Spinal cord (tissue), 10 donors: ENCODE measurements around the gene SAMSN1. TPM values are rescaled to one million over a fixed set of nuclear protein-coding genes. Genes with fewer than 3 reads are reported as not detected.

ENCODE experiments used
- DNase-seq, 6 donors: peaks; one replicate each; pipeline versions ENCODE4 v3.0.0 to v3.0.0-alpha.2; 2013 to 2015; ENCODE audit warnings: low spot score in 6 of 6, low read depth in 4 of 6
- H3K27ac ChIP-seq: one replicate; pipeline ENCODE4 v1.5.1; 2013; ENCODE audit warnings: low read depth, low read length, control low read depth
- H3K27me3 ChIP-seq: one replicate; pipeline ENCODE4 v1.6.1; 2013; ENCODE audit warnings: low read length; ENCODE audit not compliant: control insufficient read depth, insufficient read depth
- H3K36me3 ChIP-seq: one replicate; pipeline ENCODE4 v1.6.1; 2013; ENCODE audit warnings: low read length; ENCODE audit not compliant: control insufficient read depth, insufficient read depth
- H3K4me1 ChIP-seq: one replicate; pipeline ENCODE4 v1.6.1; 2013; ENCODE audit warnings: low read length; ENCODE audit not compliant: control insufficient read depth, insufficient read depth
- H3K4me3 ChIP-seq: one replicate; pipeline ENCODE4 v1.5.1; 2013; ENCODE audit warnings: low read depth, low read length, control low read depth
- H3K9me3 ChIP-seq: one replicate; pipeline ENCODE4 v1.6.1; 2013; ENCODE audit warnings: low read length; ENCODE audit not compliant: control insufficient read depth, insufficient read depth
- WGBS: methylation state at CpG from one replicate; pipeline ENCODE4 v1.1.5; 2013; ENCODE audit warnings: missing lambda C conversion rate; ENCODE audit not compliant: insufficient coverage; 5-methylcytosine and 5-hydroxymethylcytosine counted together
- polyA plus RNA-seq, 2 donors: library from polyadenylated mRNA; unstranded; fragments of 120-200 nt; gene quantifications; one replicate each; pipeline ENCODE4 v1.2.1, GENCODE V29; 2013; ENCODE audit not compliant: insufficient read length in 2 of 2
- total RNA-seq, 2 donors: library from RNA; depleted of rRNA in 1 of 2; stranded (reverse); fragments of 120-200 nt in 1 of 2; fragments of >200 nt in 1 of 2; gene quantifications; one replicate each; pipeline versions ENCODE4 v1.2.3 to v1.2.4, GENCODE V29; 2013 to 2014
- donor health status: healthy.

Gene SAMSN1
- total and polyA plus RNA-seq, 4 donors = 8.5 to 22.4 (median 12.3) TPM

GRCh38 chr21:14567331-14568279 lies 21.5 kb upstream of the SAMSN1 start:
- Histone ChIP-seq H3K36me3 (no peaks in the 10 kb centered on the region), H3K9me3 (no peaks in the 10 kb centered on the region), H3K4me3 (no peak overlapping the region), H3K27ac (no peak overlapping the region), H3K27me3 (no peaks in the 10 kb centered on the region), H3K4me1 (no peaks in the 10 kb centered on the region)
- 73% methylated on average over 2 of the region's 7 CpGs for WGBS
- DNase-seq = no peak

- H3K4me1 ChIP-seq = no peaks in the 10 kb centered on the region
- H3K36me3 ChIP-seq = no peaks in the 10 kb centered on the region
- no peak overlapping the region for H3K27ac ChIP-seq
- WGBS = no CpG with 5 or more reads among the region's 5 CpGs
- no peak for DNase-seq
- H3K4me3 ChIP-seq = no peak overlapping the region
- no peaks in the 10 kb centered on the region for H3K27me3 ChIP-seq
- H3K9me3 ChIP-seq = no peaks in the 10 kb centered on the region
Observed at GRCh38 chr21:14566894-14567293, 20.8 kb upstream of the SAMSN1 start.

- no peak for DNase-seq
- Histone ChIP-seq H3K36me3 (no peaks in the 10 kb centered on the region), H3K27ac (no peak overlapping the region), H3K4me3 (no peak overlapping the region), H3K9me3 (no peaks in the 10 kb centered on the region), H3K4me1 (no peaks in the 10 kb centered on the region), H3K27me3 (no peaks in the 10 kb centered on the region)
Observed at GRCh38 chr21:14562959-14563358, 16.8 kb upstream of the SAMSN1 start.

- no peak for DNase-seq
- Histone ChIP-seq H3K27ac (no peak overlapping the region), H3K9me3 (no peaks in the 10 kb centered on the region), H3K4me1 (no peaks in the 10 kb centered on the region), H3K4me3 (no peak overlapping the region), H3K27me3 (no peaks in the 10 kb centered on the region), H3K36me3 (no peaks in the 10 kb centered on the region)
- no CpG with 5 or more reads among the region's 4 CpGs for WGBS
Observed at GRCh38 chr21:14560555-14560954, 14.4 kb upstream of the SAMSN1 start.

GRCh38 chr21:14560139-14560538 lies 14.0 kb upstream of the SAMSN1 start:
- Histone ChIP-seq H3K4me1 (no peaks in the 10 kb centered on the region), H3K27me3 (no peaks in the 10 kb centered on the region), H3K4me3 (no peak overlapping the region), H3K27ac (no peak overlapping the region), H3K9me3 (no peaks in the 10 kb centered on the region), H3K36me3 (no peaks in the 10 kb centered on the region)
- DNase-seq = no peak

- H3K36me3 ChIP-seq = no peaks in the 10 kb centered on the region
- no peak overlapping the region for H3K27ac ChIP-seq
- H3K9me3 ChIP-seq = no peaks in the 10 kb centered on the region
- H3K4me1 ChIP-seq = no peaks in the 10 kb centered on the region
- H3K27me3 ChIP-seq = no peaks in the 10 kb centered on the region
- no peak overlapping the region for H3K4me3 ChIP-seq
- DNase-seq = no peak
Observed at GRCh38 chr21:14559102-14559501, 13.0 kb upstream of the SAMSN1 start.

- 80% methylated on average over 3 of the region's 5 CpGs for WGBS
- DNase-seq = no peak
- no peak overlapping the region for H3K4me3 ChIP-seq
- no peaks in the 10 kb centered on the region for H3K27me3 ChIP-seq
- no peak overlapping the region for H3K27ac ChIP-seq
- no peaks in the 10 kb centered on the region for H3K4me1 ChIP-seq
- no peaks in the 10 kb centered on the region for H3K9me3 ChIP-seq
- H3K36me3 ChIP-seq = no peaks in the 10 kb centered on the region
Observed at GRCh38 chr21:14557413-14557812, 11.3 kb upstream of the SAMSN1 start.

- no peak for DNase-seq
- no peak overlapping the region for H3K27ac ChIP-seq
- H3K9me3 ChIP-seq = no peaks in the 10 kb centered on the region
- WGBS = no CpG with 5 or more reads among the region's 1 CpG
- no peaks in the 10 kb centered on the region for H3K36me3 ChIP-seq
- H3K27me3 ChIP-seq = no peaks in the 10 kb centered on the region
- H3K4me1 ChIP-seq = no peaks in the 10 kb centered on the region
- no peak overlapping the region for H3K4me3 ChIP-seq
Observed at GRCh38 chr21:14554948-14555347, 8.8 kb upstream of the SAMSN1 start.

- H3K4me1 ChIP-seq = no peaks in the 10 kb centered on the region
- no peaks in the 10 kb centered on the region for H3K27me3 ChIP-seq
- no CpG with 5 or more reads among the region's 2 CpGs for WGBS
- H3K9me3 ChIP-seq = no peaks in the 10 kb centered on the region
- H3K27ac ChIP-seq = no peak overlapping the region
- H3K4me3 ChIP-seq = no peak overlapping the region
- no peaks in the 10 kb centered on the region for H3K36me3 ChIP-seq
- DNase-seq = no peak
Observed at GRCh38 chr21:14553422-14553821, 7.3 kb upstream of the SAMSN1 start.

GRCh38 chr21:14551741-14552140 lies 5.6 kb upstream of the SAMSN1 start:
- no peaks in the 10 kb centered on the region for H3K4me1 ChIP-seq
- H3K27me3 ChIP-seq = no peaks in the 10 kb centered on the region
- no peaks in the 10 kb centered on the region for H3K9me3 ChIP-seq
- H3K4me3 ChIP-seq = no peak overlapping the region
- H3K36me3 ChIP-seq = no peaks in the 10 kb centered on the region
- H3K27ac ChIP-seq = no peak overlapping the region
- no CpG with 5 or more reads among the region's 2 CpGs for WGBS
- DNase-seq = no peak
